ENCODE measurements around the gene ATP6V0A4.

DNA sequence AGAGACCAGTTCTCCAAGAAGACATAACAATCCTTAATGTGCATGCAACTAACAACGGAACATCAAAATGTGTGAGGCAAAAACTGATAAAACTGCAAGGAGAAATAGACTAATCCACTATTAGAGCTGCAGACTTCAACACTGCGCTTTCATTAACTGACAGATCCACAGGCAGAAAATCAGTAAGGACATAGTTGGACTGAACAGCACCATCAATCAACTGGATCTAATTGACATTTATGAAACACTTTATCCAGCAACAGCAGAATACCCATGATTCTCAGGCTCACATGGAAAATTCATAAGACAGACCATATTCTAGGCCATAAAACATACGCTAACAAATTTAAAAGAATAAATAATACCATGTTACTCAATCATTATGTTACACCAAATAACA, 21.6 kb upstream of the ATP6V0A4 start:
- no peak for TF ChIP-seq EZH2 (IDR thresholded peaks at IDR 0.05; ENCODE audit: borderline replicate concordance, low read depth, low read length, poor library complexity, severe bottlenecking)
- TF ChIP-seq, protein P1, sequence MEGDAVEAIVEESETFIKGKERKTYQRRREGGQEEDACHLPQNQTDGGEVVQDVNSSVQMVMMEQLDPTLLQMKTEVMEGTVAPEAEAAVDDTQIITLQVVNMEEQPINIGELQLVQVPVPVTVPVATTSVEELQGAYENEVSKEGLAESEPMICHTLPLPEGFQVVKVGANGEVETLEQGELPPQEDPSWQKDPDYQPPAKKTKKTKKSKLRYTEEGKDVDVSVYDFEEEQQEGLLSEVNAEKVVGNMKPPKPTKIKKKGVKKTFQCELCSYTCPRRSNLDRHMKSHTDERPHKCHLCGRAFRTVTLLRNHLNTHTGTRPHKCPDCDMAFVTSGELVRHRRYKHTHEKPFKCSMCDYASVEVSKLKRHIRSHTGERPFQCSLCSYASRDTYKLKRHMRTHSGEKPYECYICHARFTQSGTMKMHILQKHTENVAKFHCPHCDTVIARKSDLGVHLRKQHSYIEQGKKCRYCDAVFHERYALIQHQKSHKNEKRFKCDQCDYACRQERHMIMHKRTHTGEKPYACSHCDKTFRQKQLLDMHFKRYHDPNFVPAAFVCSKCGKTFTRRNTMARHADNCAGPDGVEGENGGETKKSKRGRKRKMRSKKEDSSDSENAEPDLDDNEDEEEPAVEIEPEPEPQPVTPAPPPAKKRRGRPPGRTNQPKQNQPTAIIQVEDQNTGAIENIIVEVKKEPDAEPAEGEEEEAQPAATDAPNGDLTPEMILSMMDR (conservative IDR thresholded peaks at IDR 0.05; ENCODE audit: low read depth, low read length), result no peak

All from A673 (cell line).